Lung (tissue), 12 donors: Measurements from ENCODE around the gene ACAD8. TPM values are rescaled to one million over a fixed set of nuclear protein-coding genes. Genes with fewer than 3 reads are reported as not detected.

Source experiments
- ATAC-seq: fragments of 200-7000 bp; cut with Tn5 transposase; one replicate; pipeline ENCODE4 v1.9.1; 2020; ENCODE audit warnings: moderate number of reproducible peaks; ENCODE audit not compliant: insufficient read depth, low FRiP score
- DNase-seq, 3 donors: peaks; one replicate each; pipeline ENCODE4 v3.0.0-alpha.2; 2013 to 2017
- H3K27ac ChIP-seq, 2 donors: one replicate each; pipeline ENCODE4 v1.5.1; 2013; ENCODE audit warnings: mild to moderate bottlenecking in 2 of 2, moderate library complexity in 2 of 2, control low read depth in 1 of 2, inconsistent platforms in 1 of 2, low read depth in 1 of 2, low read length in 1 of 2
- H3K27me3 ChIP-seq, 3 donors: one replicate each; pipeline ENCODE4 v1.5.1; 2013; ENCODE audit warnings: low read length in 2 of 3; ENCODE audit not compliant: control insufficient read depth in 3 of 3, insufficient read depth in 3 of 3
- H3K36me3 ChIP-seq, 4 donors: one replicate each; pipeline ENCODE4 v1.5.1; 2013; ENCODE audit warnings: low read length in 4 of 4, mild to moderate bottlenecking in 1 of 4, moderate library complexity in 1 of 4; ENCODE audit not compliant: control insufficient read depth in 4 of 4, insufficient read depth in 4 of 4
- H3K4me1 ChIP-seq, 5 donors: one replicate each; pipeline ENCODE4 v1.5.1; 2013; ENCODE audit warnings: low read length in 5 of 5, mild to moderate bottlenecking in 2 of 5, moderate library complexity in 1 of 5; ENCODE audit not compliant: control insufficient read depth in 5 of 5, insufficient read depth in 5 of 5
- H3K4me3 ChIP-seq: one replicate; pipeline ENCODE4 v1.5.1; 2013; ENCODE audit warnings: mild to moderate bottlenecking, control low read depth, moderate library complexity
- H3K9ac ChIP-seq, 2 donors: one replicate each; pipeline ENCODE4 v1.5.1; 2013; ENCODE audit warnings: low read length in 2 of 2, control low read depth in 1 of 2; ENCODE audit not compliant: insufficient read depth in 1 of 2
- H3K9me3 ChIP-seq, 4 donors: one replicate each; pipeline ENCODE4 v1.5.1; 2013; ENCODE audit warnings: low read length in 3 of 4, mild to moderate bottlenecking in 1 of 4, moderate library complexity in 1 of 4; ENCODE audit not compliant: control insufficient read depth in 4 of 4, insufficient read depth in 3 of 4
- WGBS, 2 donors: extraction: QIAGEN DNeasy Blood & Tissue Kit; methylation state at CpG; one replicate each; pipeline ENCODE4 v1.1.7; 2013; 5-methylcytosine and 5-hydroxymethylcytosine counted together
- polyA plus RNA-seq, 2 donors: library from polyadenylated mRNA; stranded (reverse); fragments of 200-250 nt; gene quantifications; one replicate each; pipeline ENCODE4 v1.2.1, GENCODE V29; 2013
- total RNA-seq, 2 donors: library from RNA; depleted of rRNA in 1 of 2; stranded (reverse); fragments of >200 nt in 1 of 2; gene quantifications; one replicate each; pipeline ENCODE4 v1.2.1, GENCODE V29; 2014 to 2021
- TF ChIP-seq, protein P1 (sequence below): IDR thresholded peaks from 2 replicates; pipeline ENCODE4 v1.5.1; 2012; ENCODE audit warnings: mild to moderate bottlenecking; ENCODE audit errors: control extremely low read depth, extremely low read depth
- donor health status: control.
- donor health status: control.
- donor health status: Bipolar disorder and iron deficiency.
- donor health status: healthy.
- donor health status: DM: yes; HTN: yes; CAD: no.

ACAD8 gene
- total and polyA plus RNA-seq, 4 donors = 24.7 to 36.3 (median 30.0) TPM

DNA sequence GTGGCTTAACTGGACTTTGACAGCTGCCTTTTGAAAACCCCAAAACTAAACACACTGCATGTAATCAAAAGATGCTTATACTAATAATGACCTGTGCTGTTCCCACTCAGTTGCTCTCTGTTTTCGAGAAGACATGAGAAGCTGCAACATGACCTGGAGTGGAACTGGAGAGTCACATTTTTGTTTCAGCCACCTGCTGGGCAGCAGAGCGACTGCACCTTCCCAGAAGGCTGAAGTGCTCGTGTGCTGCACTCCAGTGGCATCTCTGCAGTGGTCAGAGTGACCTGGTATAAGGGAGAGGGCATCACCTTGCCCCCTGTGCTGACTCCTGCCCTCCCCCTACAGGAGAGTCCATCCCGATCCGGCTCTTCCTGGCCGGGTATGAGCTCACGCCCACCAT is 8.8 kb upstream of the ACAD8 start:
- H3K9ac ChIP-seq = no peak overlapping the region
- no peaks in the 10 kb centered on the region for H3K4me1 ChIP-seq
- H3K27ac ChIP-seq = no peak overlapping the region
- WGBS, 2 donors = 63 to 72% methylated on average over 7 of the region's 7 CpGs
- H3K27me3 ChIP-seq = no peaks in the 10 kb centered on the region
- DNase-seq (no peak), ATAC-seq (peak; percentile 37)
- H3K9me3 ChIP-seq = no peaks in the 10 kb centered on the region
- TF ChIP-seq, protein P1, sequence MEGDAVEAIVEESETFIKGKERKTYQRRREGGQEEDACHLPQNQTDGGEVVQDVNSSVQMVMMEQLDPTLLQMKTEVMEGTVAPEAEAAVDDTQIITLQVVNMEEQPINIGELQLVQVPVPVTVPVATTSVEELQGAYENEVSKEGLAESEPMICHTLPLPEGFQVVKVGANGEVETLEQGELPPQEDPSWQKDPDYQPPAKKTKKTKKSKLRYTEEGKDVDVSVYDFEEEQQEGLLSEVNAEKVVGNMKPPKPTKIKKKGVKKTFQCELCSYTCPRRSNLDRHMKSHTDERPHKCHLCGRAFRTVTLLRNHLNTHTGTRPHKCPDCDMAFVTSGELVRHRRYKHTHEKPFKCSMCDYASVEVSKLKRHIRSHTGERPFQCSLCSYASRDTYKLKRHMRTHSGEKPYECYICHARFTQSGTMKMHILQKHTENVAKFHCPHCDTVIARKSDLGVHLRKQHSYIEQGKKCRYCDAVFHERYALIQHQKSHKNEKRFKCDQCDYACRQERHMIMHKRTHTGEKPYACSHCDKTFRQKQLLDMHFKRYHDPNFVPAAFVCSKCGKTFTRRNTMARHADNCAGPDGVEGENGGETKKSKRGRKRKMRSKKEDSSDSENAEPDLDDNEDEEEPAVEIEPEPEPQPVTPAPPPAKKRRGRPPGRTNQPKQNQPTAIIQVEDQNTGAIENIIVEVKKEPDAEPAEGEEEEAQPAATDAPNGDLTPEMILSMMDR = no peak
- H3K36me3 ChIP-seq = peaks cover 16 to 68% (median 43%) of the 10 kb centered on the region in 4 donors
- H3K4me3 ChIP-seq = no peak overlapping the region

DNA sequence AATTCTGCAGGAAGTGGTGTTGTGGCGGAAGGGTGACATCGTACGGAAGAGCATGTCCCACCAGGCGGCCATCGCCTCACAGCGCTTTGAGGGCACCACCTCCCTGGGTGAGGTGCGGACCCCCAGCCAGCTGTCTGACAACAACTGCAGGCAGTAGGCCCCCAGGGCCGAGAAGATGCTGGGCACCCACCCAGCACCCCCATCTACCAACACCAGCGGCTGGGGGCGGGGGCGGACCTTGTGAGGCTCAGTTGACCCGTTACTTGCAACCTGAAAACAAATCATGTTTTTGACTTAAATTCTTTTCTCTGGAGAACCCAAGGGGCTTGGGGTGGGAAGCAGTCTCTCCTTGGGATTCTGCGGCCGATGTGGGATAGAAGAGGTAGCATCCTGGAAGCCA is 7.9 kb upstream of the ACAD8 start:
- 95 to 97% methylated on average over 14 of the region's 14 CpGs for WGBS, 2 donors
- DNase-seq = no peak
- Histone ChIP-seq H3K4me3 (no peak overlapping the region), H3K36me3 (peaks cover 20 to 69% (median 41%) of the 10 kb centered on the region in 4 donors), H3K9ac (no peak overlapping the region), H3K27me3 (no peaks in the 10 kb centered on the region), H3K9me3 (no peaks in the 10 kb centered on the region), H3K27ac (no peak overlapping the region), H3K4me1 (no peaks in the 10 kb centered on the region)
- ATAC-seq = no peak
- TF ChIP-seq, protein P1 = no peak

DNA sequence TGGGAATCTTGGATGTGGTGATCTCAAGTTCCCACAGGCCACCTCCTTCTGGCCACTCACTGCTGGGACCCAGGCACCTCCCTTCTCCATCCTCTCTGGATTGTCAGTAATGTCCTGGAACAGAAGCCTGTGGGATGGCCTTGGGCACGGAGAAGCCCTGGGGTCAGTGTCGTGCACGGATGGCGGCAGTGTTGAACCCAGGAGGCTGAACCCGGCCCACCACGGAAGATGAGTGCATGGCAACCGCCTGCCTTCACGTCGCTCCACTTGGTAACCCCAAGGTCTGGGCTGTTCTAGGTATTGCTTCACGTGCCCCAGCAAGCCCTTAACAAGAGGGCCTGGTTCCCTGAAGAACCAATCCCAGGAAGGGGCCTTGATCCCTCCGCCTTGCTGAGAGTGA is 7.3 kb upstream of the ACAD8 start:
- no peaks in the 10 kb centered on the region for H3K9me3 ChIP-seq
- H3K9ac ChIP-seq = no peak overlapping the region
- H3K27ac ChIP-seq = no peak overlapping the region
- TF ChIP-seq, protein P1 = no peak
- 91 to 95% methylated on average over 11 of the region's 11 CpGs for WGBS, 2 donors
- H3K27me3 ChIP-seq = no peaks in the 10 kb centered on the region
- DNase-seq = no peak
- no peaks in the 10 kb centered on the region for H3K4me1 ChIP-seq
- H3K36me3 ChIP-seq = peaks cover 24 to 71% (median 43%) of the 10 kb centered on the region in 4 donors
- H3K4me3 ChIP-seq = no peak overlapping the region
- ATAC-seq = no peak

DNA sequence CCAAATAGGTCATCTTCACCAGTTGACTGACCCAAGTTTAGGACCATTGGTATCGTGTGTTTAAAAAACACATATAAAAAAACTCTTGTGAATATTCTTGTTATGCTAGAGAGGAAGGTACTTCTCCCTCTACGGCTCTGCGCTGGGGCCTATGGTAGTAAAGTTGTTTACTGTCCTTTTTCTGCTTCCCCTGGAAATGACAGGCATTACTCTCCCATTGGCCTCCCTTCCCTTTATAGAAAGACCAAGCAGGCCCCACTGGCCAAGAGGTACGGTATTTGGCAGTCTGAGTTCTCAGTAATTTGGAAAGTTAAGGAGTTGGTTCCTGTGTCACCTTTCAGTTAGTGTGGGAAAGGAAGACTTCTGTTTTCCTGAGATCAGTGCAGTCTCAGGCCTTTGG is 6.7 kb upstream of the ACAD8 start:
- TF ChIP-seq, protein P1 = no peak
- 88 to 94% methylated on average over 4 of the region's 4 CpGs for WGBS, 2 donors
- no peak overlapping the region for H3K4me3 ChIP-seq
- no peaks in the 10 kb centered on the region for H3K9me3 ChIP-seq
- H3K36me3 ChIP-seq = peaks cover 24 to 66% (median 40%) of the 10 kb centered on the region in 4 donors
- H3K27me3 ChIP-seq = no peaks in the 10 kb centered on the region
- H3K9ac ChIP-seq = no peak overlapping the region
- DNase-seq (no peak), ATAC-seq (no peak)
- no peak overlapping the region for H3K27ac ChIP-seq
- peaks cover 0 to under 1% (median 0%) of the 10 kb centered on the region in 5 donors for H3K4me1 ChIP-seq
